ENCODE results near the gene ECT2L. TPM values are rescaled to one million over a fixed set of nuclear protein-coding genes. Genes with fewer than 3 reads are reported as not detected.

ECT2L gene
- total and polyA plus RNA-seq, 8 donors = 0.08 to 0.18 TPM; not detected in 6

DNA sequence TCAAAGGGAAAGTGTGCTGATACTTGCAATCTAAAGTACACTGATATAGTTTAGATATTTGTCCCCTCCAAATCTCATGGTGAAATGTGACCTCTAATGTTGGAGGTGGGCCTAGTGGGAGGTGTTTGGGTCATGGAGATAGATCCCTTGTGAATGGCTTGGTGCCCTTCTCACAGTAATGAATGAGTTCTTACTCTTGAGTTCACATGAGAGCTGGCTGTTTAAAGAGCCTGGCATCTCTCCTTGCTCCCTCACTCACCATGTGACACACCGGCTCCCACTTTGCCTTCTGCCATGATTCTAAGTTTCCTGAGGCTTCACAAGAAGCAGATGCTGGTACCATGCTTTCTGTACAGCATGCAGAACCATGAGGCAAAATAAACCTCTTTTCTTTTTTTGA is 114.1 kb downstream of the ECT2L start:
- no peak for DNase-seq
- H3K27ac ChIP-seq = no peak overlapping the region
- H3K4me3 ChIP-seq = no peak overlapping the region
- intact Hi-C loops (cut with DNase I; ENCODE audit: low total_unique reads) = no loop called here
- no peaks in the 10 kb centered on the region for H3K9me3 ChIP-seq
- WGBS, 5 donors = 90 to 100% (median 94%) methylated on average over 1 of the region's 1 CpG
- no peaks in the 10 kb centered on the region for H3K27me3 ChIP-seq
- H3K4me1 ChIP-seq = no peaks in the 10 kb centered on the region
- TF ChIP-seq POLR2AphosphoS5 (IDR thresholded peaks at IDR 0.05) = no peak
- TF ChIP-seq POLR2A (IDR thresholded peaks at IDR 0.05) = no peak
- TF ChIP-seq, protein P1, sequence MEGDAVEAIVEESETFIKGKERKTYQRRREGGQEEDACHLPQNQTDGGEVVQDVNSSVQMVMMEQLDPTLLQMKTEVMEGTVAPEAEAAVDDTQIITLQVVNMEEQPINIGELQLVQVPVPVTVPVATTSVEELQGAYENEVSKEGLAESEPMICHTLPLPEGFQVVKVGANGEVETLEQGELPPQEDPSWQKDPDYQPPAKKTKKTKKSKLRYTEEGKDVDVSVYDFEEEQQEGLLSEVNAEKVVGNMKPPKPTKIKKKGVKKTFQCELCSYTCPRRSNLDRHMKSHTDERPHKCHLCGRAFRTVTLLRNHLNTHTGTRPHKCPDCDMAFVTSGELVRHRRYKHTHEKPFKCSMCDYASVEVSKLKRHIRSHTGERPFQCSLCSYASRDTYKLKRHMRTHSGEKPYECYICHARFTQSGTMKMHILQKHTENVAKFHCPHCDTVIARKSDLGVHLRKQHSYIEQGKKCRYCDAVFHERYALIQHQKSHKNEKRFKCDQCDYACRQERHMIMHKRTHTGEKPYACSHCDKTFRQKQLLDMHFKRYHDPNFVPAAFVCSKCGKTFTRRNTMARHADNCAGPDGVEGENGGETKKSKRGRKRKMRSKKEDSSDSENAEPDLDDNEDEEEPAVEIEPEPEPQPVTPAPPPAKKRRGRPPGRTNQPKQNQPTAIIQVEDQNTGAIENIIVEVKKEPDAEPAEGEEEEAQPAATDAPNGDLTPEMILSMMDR (IDR thresholded peaks at IDR 0.05) = no peak
- no peak for TF ChIP-seq EP300 (IDR thresholded peaks at IDR 0.05)
- H3K36me3 ChIP-seq = peaks cover 47 to 100% (median 98%) of the 10 kb centered on the region in 4 donors

DNA sequence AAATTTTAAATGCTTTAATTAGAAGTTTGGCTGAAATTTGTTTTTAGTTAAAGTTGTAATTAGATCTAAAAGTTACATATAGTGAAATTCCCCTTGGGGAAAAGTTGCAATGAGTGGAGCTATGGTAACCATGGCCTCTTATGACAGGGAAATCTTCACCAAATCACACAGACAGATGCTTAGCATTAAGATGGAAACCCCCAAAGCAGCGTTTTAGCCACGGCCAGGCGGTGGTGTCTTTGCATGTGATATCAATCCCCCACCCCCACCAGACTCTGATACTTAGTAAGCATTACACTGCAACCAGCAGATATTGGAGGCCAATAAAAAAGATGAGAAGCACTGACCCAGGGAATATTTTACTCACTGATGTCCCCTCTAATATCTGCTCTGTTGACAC is 116.4 kb downstream of the ECT2L start:
- intact Hi-C loops (cut with DNase I; ENCODE audit: low total_unique reads) = no loop called here
- WGBS, 5 donors = 74 to 85% (median 78%) methylated on average over 3 of the region's 3 CpGs
- H3K27ac ChIP-seq = no peak overlapping the region
- no peaks in the 10 kb centered on the region for H3K27me3 ChIP-seq
- no peaks in the 10 kb centered on the region for H3K9me3 ChIP-seq
- no peak for DNase-seq
- H3K36me3 ChIP-seq = peaks cover 44 to 100% (median 97%) of the 10 kb centered on the region in 4 donors
- no peak overlapping the region for H3K4me3 ChIP-seq
- H3K4me1 ChIP-seq = no peaks in the 10 kb centered on the region
- TF ChIP-seq, protein P1 (IDR thresholded peaks at IDR 0.05) = no peak
- TF ChIP-seq POLR2A (IDR thresholded peaks at IDR 0.05) (no peak), EP300 (IDR thresholded peaks at IDR 0.05) (no peak), POLR2AphosphoS5 (IDR thresholded peaks at IDR 0.05) (no peak)

DNA sequence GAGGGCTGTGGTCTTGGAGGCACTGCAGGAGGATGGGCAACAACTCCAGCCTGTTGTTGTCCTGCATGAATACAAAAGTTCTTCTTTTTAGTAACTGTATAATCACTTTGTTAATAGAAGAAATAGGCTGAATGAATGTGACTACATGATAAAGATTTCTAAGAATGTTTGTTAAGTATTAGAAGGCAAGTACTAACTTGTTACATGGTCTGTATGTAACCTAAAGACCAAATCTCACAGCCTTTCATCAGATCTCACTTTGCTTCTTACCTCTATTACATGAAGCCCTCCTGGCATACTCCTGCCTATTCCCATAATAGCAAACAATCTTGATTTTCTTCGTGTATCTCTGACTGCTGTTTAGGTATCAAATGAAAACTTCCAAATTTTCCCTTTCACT is 118.8 kb downstream of the ECT2L start:
- no peak for DNase-seq
- intact Hi-C loops (cut with DNase I; ENCODE audit: low total_unique reads) = no loop called here
- H3K4me1 ChIP-seq = no peaks in the 10 kb centered on the region
- no peaks in the 10 kb centered on the region for H3K27me3 ChIP-seq
- H3K4me3 ChIP-seq = no peak overlapping the region
- TF ChIP-seq POLR2A (IDR thresholded peaks at IDR 0.05) (no peak), EP300 (IDR thresholded peaks at IDR 0.05) (no peak), POLR2AphosphoS5 (IDR thresholded peaks at IDR 0.05) (no peak)
- TF ChIP-seq, protein P1 (IDR thresholded peaks at IDR 0.05) = no peak
- no peaks in the 10 kb centered on the region for H3K9me3 ChIP-seq
- WGBS, 5 donors = 74 to 84% (median 79%) methylated on average over 1 of the region's 1 CpG
- no peak overlapping the region for H3K27ac ChIP-seq
- peaks cover 27 to 96% (median 89%) of the 10 kb centered on the region in 4 donors for H3K36me3 ChIP-seq

DNA sequence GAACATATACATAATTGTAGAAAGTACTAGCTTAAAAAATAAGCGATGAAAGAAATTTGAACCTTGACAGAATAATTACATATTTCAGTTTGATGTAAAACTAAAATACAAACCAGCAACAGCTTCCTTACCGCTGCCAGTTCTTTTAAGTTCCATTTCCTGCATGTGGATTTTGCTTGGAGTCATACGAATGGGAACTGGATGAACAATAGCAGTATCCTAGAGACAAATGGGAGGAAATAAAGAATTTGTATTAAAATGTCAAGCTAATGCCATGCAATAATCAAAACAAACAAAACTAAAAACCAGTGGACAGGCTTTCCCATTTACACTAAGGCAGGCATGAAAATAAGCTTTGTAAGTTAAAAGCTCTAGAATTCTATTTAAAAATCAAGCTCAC is 125.0 kb downstream of the ECT2L start:
- Histone ChIP-seq H3K4me1 (no peaks in the 10 kb centered on the region), H3K27me3 (no peaks in the 10 kb centered on the region), H3K36me3 (peaks cover 12 to 50% (median 42%) of the 10 kb centered on the region in 4 donors), H3K9me3 (no peaks in the 10 kb centered on the region), H3K4me3 (no peak overlapping the region), H3K27ac (no peak overlapping the region)
- TF ChIP-seq EP300 (IDR thresholded peaks at IDR 0.05) = no peak
- intact Hi-C loops (cut with DNase I; ENCODE audit: low total_unique reads) = no loop called here
- 82 to 90% (median 89%) methylated on average over 3 of the region's 3 CpGs for WGBS, 5 donors
- peak in 1 of 2 donors; percentile 8 for DNase-seq

DNA sequence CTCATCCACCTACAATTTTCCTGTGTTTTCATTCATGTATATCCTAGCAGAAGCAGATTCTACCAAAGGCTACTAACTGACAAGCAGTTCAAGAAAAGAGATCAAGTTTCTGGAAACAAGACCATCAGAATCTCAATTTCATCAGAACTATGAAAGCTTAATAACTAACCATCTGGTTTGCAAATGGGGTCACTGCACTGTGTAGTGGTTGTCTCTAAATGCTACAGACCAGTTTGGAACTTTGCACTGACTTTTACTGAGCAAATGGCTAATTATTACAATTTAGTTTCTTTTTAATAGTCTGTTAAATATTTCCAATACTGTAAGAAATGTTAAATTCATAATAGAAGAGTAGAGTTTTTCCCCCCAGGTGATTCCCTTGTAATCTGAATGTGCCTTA is 127.7 kb downstream of the ECT2L start:
- TF ChIP-seq POLR2AphosphoS5 (IDR thresholded peaks at IDR 0.05) = no peak
- TF ChIP-seq, protein P1 (IDR thresholded peaks at IDR 0.05) = no peak
- no peak for TF ChIP-seq EP300 (IDR thresholded peaks at IDR 0.05)
- TF ChIP-seq POLR2A (IDR thresholded peaks at IDR 0.05) = no peak
- H3K9me3 ChIP-seq = no peaks in the 10 kb centered on the region
- intact Hi-C loops (cut with DNase I; ENCODE audit: low total_unique reads) = no loop called here
- no peaks in the 10 kb centered on the region for H3K27me3 ChIP-seq
- H3K36me3 ChIP-seq = peaks cover 8 to 45% (median 30%) of the 10 kb centered on the region in 4 donors
- H3K4me1 ChIP-seq = no peaks in the 10 kb centered on the region
- DNase-seq = no peak
- no peak overlapping the region for H3K27ac ChIP-seq
- no peak overlapping the region for H3K4me3 ChIP-seq
